Neural cell (in vitro differentiated cells): ENCODE measurements around the gene LPP. TPM values are rescaled to one million over a fixed set of nuclear protein-coding genes. Genes with fewer than 3 reads are reported as not detected.

Source experiments
- H2AFZ ChIP-seq: fragments of 200-600, 300-800 bp; sonication (generic), shearing (Covaris generic); 2 replicates; pipeline ENCODE4 v1.6.0; 2014; ENCODE audit warnings: low read depth, mild to moderate bottlenecking, antibody characterized with exemption, low read length, moderate library complexity
- H3F3A ChIP-seq: fragments of 200-600 bp; shearing (Covaris generic); 2 replicates; pipeline ENCODE4 v1.6.1; 2016; ENCODE audit warnings: mild to moderate bottlenecking, moderate library complexity, mixed read lengths, antibody characterized with exemption, low read length; ENCODE audit not compliant: insufficient read depth, poor library complexity, severe bottlenecking
- H3K27ac ChIP-seq: fragments of 200-600, 300-800 bp; sonication (generic), shearing (Covaris generic); 2 replicates; pipeline ENCODE4 v1.5.1; 2014; ENCODE audit warnings: mild to moderate bottlenecking, low read length, moderate library complexity
- H3K27me3 ChIP-seq: fragments of 300-800, 200-600 bp; sonication (generic), shearing (Covaris generic); 2 replicates; pipeline ENCODE4 v1.6.0; 2014; ENCODE audit warnings: mild to moderate bottlenecking, low read depth, low read length, moderate library complexity; ENCODE audit not compliant: insufficient read depth
- H3K36me3 ChIP-seq: fragments of 300-800, 200-600 bp; sonication (generic), shearing (Covaris generic); 2 replicates; pipeline ENCODE4 v1.5.1; 2014; ENCODE audit warnings: mild to moderate bottlenecking, antibody characterized with exemption, low read length, moderate library complexity; ENCODE audit not compliant: insufficient read depth
- H3K4me2 ChIP-seq: fragments of 300-800, 200-600 bp; sonication (generic), shearing (Covaris generic); 2 replicates; pipeline ENCODE4 v1.6.0; 2014; ENCODE audit warnings: mild to moderate bottlenecking, low read length
- H3K4me3 ChIP-seq: fragments of 300-800, 200-600 bp; sonication (generic), shearing (Covaris generic); 2 replicates; pipeline ENCODE4 v1.5.1; 2014; ENCODE audit warnings: mild to moderate bottlenecking, low read length, moderate library complexity
- H3K79me2 ChIP-seq: fragments of 200-600 bp; shearing (Covaris generic); replicated peaks from 2 replicates; pipeline ENCODE4 v1.6.0; 2014; ENCODE audit warnings: mild to moderate bottlenecking, low read length, moderate library complexity; ENCODE audit not compliant: insufficient read depth
- H3K9ac ChIP-seq: fragments of 300-800, 200-600 bp; sonication (generic), shearing (Covaris generic); 2 replicates; pipeline ENCODE4 v1.6.1; 2016; ENCODE audit warnings: mild to moderate bottlenecking, low read length, mixed read lengths
- H3K9me2 ChIP-seq: fragments of 200-600 bp; shearing (Covaris generic); 2 replicates; pipeline ENCODE4 v1.6.1; 2016; ENCODE audit warnings: mild to moderate bottlenecking, low read length, mixed read lengths; ENCODE audit not compliant: insufficient read depth
- H3K9me3 ChIP-seq: fragments of 200-600, 300-800 bp; sonication (generic), shearing (Covaris generic); 2 replicates; pipeline ENCODE4 v1.6.1; 2016; ENCODE audit warnings: mild to moderate bottlenecking, mixed run types, low read length, moderate library complexity, mixed read lengths
- H4K20me1 ChIP-seq: fragments of 200-600 bp; shearing (Covaris generic); 2 replicates; pipeline ENCODE4 v1.6.1; 2016; ENCODE audit warnings: mild to moderate bottlenecking, mixed run types; ENCODE audit not compliant: insufficient read depth
- EP300 ChIP-seq: fragments of 450-650 bp; conservative IDR thresholded peaks from 2 replicates; pipeline ENCODE4 v1.6.1; 2014; ENCODE audit warnings: antibody characterized with exemption, mild to moderate bottlenecking, moderate library complexity; ENCODE audit not compliant: poor library complexity, severe bottlenecking
- EZH2 ChIP-seq: fragments of 200-600, 300-800 bp; shearing (Covaris generic), sonication (generic); IDR thresholded peaks from 2 replicates; pipeline ENCODE4 v1.6.1; 2014; ENCODE audit warnings: antibody characterized with exemption, low read length, borderline replicate concordance, mild to moderate bottlenecking; ENCODE audit not compliant: insufficient read depth, poor library complexity, severe bottlenecking
- MXI1 ChIP-seq: fragments of 450-650 bp; conservative IDR thresholded peaks from 2 replicates; pipeline ENCODE4 v1.6.1; 2014; ENCODE audit warnings: antibody characterized with exemption, mild to moderate bottlenecking; ENCODE audit not compliant: poor library complexity, severe bottlenecking
- POLR2AphosphoS5 ChIP-seq: IDR thresholded peaks from 2 replicates; pipeline ENCODE4 v1.6.1; 2012
- RAD21 ChIP-seq: fragments of 450-650 bp; conservative IDR thresholded peaks from 2 replicates; pipeline ENCODE4 v1.6.1; 2014; ENCODE audit warnings: antibody characterized with exemption, mild to moderate bottlenecking, moderate library complexity
- SMC3 ChIP-seq: fragments of 450-650 bp; conservative IDR thresholded peaks from 2 replicates; pipeline ENCODE4 v1.6.1; 2014; ENCODE audit warnings: antibody characterized with exemption, mild to moderate bottlenecking, moderate library complexity; ENCODE audit not compliant: poor library complexity
- TAF1 ChIP-seq: IDR thresholded peaks from 2 replicates; pipeline ENCODE4 v1.6.1; 2012; ENCODE audit warnings: low read depth
- polyA plus RNA-seq: library from polyadenylated mRNA; depleted of rRNA; stranded (reverse); fragments of >200 nt; gene quantifications from 2 replicates; pipeline ENCODE4 v1.2.3, GENCODE V29; 2014
- TF ChIP-seq, protein P1 (sequence below): fragments of 450-650 bp; IDR thresholded peaks from 2 replicates; pipeline ENCODE4 v1.5.1; 2014; ENCODE audit warnings: antibody characterized with exemption, mild to moderate bottlenecking, moderate library complexity; ENCODE audit not compliant: poor library complexity, severe bottlenecking
- TF ChIP-seq, protein P2 (sequence below): IDR thresholded peaks from 2 replicates; pipeline ENCODE4 v1.6.1; 2012; ENCODE audit warnings: borderline replicate concordance

Gene LPP
- polyA plus RNA-seq, 1 donor from 2014 or later = 3.0 TPM

DNA sequence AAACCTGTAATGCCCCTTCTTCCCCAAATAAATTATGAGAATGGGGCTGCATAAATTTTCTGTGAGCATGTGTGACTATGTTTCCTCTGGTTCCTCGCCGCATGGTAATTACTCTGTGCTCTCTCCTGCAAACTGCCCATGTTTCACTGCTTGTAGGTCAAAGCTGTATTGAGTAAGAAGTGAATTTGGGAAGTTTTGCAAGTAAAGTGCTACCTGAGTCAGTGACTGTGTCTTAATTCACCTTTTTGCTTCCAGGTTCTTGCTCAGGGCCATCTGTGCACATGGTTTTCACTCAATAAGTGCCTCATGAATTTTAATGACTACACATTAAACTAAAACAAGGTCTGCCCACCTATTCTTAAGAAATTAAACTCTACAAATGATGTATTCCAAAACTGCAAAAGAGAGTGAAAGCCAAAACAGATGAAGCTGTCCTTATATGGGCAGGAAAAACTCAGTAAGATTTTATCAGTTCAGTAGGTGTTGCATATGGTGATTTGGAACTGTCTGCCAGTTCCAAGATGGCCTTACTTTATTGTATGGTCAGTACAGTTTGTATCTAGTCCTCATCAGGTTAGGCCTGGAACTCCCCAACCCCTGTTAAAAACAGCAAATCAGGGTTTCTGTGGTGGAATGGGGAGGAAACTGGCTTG, 100.0 kb downstream of the LPP start:
- Histone ChIP-seq H3F3A (no peaks in the 10 kb centered on the region), H3K27ac (no peak overlapping the region), H3K4me3 (no peak overlapping the region), H3K4me2 (no peak overlapping the region), H3K79me2 (no peaks in the 10 kb centered on the region), H3K9me2 (no peaks in the 10 kb centered on the region), H2AFZ (no peak overlapping the region), H3K36me3 (no peaks in the 10 kb centered on the region), H3K9ac (no peak overlapping the region), H3K27me3 (no peaks in the 10 kb centered on the region), H3K9me3 (no peaks in the 10 kb centered on the region), H4K20me1 (no peaks in the 10 kb centered on the region)
- TF ChIP-seq TAF1 (no peak), MXI1 (no peak), EZH2 (no peak), SMC3 (no peak), POLR2AphosphoS5 (no peak), RAD21 (no peak), EP300 (no peak)
- TF ChIP-seq, protein P1, sequence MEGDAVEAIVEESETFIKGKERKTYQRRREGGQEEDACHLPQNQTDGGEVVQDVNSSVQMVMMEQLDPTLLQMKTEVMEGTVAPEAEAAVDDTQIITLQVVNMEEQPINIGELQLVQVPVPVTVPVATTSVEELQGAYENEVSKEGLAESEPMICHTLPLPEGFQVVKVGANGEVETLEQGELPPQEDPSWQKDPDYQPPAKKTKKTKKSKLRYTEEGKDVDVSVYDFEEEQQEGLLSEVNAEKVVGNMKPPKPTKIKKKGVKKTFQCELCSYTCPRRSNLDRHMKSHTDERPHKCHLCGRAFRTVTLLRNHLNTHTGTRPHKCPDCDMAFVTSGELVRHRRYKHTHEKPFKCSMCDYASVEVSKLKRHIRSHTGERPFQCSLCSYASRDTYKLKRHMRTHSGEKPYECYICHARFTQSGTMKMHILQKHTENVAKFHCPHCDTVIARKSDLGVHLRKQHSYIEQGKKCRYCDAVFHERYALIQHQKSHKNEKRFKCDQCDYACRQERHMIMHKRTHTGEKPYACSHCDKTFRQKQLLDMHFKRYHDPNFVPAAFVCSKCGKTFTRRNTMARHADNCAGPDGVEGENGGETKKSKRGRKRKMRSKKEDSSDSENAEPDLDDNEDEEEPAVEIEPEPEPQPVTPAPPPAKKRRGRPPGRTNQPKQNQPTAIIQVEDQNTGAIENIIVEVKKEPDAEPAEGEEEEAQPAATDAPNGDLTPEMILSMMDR = no peak
- TF ChIP-seq, protein P2, sequence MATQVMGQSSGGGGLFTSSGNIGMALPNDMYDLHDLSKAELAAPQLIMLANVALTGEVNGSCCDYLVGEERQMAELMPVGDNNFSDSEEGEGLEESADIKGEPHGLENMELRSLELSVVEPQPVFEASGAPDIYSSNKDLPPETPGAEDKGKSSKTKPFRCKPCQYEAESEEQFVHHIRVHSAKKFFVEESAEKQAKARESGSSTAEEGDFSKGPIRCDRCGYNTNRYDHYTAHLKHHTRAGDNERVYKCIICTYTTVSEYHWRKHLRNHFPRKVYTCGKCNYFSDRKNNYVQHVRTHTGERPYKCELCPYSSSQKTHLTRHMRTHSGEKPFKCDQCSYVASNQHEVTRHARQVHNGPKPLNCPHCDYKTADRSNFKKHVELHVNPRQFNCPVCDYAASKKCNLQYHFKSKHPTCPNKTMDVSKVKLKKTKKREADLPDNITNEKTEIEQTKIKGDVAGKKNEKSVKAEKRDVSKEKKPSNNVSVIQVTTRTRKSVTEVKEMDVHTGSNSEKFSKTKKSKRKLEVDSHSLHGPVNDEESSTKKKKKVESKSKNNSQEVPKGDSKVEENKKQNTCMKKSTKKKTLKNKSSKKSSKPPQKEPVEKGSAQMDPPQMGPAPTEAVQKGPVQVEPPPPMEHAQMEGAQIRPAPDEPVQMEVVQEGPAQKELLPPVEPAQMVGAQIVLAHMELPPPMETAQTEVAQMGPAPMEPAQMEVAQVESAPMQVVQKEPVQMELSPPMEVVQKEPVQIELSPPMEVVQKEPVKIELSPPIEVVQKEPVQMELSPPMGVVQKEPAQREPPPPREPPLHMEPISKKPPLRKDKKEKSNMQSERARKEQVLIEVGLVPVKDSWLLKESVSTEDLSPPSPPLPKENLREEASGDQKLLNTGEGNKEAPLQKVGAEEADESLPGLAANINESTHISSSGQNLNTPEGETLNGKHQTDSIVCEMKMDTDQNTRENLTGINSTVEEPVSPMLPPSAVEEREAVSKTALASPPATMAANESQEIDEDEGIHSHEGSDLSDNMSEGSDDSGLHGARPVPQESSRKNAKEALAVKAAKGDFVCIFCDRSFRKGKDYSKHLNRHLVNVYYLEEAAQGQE = no peak

DNA sequence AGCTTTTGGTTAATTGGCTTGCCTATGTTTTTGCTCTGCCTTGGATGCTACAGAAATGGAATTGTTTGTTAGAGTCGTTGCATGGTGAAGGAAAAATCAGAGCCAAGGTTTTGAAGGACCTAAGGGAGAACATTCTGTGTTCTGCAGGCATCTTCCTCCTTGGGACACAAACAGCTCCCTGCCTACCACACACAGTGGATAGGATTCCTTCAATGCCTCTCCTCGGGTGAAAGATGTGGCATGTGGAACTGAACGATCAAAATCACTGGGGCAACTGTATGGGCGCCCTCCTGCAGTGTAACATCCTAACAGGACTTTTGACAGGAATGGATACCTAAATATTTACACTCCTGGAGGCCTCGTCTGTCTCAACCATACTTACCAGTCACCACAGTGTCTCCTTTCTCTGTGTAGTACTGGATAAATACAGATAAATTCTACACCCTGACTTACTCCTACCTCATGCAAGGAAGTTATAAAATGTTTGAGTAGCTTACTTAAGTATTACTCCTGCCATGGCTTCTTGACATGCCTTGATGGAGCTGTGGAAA, 100.6 kb downstream of the LPP start:
- no peak overlapping the region for H3K4me3 ChIP-seq
- TF ChIP-seq POLR2AphosphoS5 (no peak), SMC3 (no peak), MXI1 (no peak), TAF1 (no peak), EZH2 (no peak), EP300 (no peak), RAD21 (no peak)
- TF ChIP-seq, protein P1 = no peak
- TF ChIP-seq, protein P2 = no peak
- H3F3A ChIP-seq = no peaks in the 10 kb centered on the region
- no peaks in the 10 kb centered on the region for H3K9me3 ChIP-seq
- no peaks in the 10 kb centered on the region for H4K20me1 ChIP-seq
- H3K79me2 ChIP-seq = no peaks in the 10 kb centered on the region
- no peaks in the 10 kb centered on the region for H3K9me2 ChIP-seq
- no peak overlapping the region for H3K9ac ChIP-seq
- H3K27ac ChIP-seq = no peak overlapping the region
- H3K36me3 ChIP-seq = no peaks in the 10 kb centered on the region
- H3K27me3 ChIP-seq = no peaks in the 10 kb centered on the region
- H3K4me2 ChIP-seq = no peak overlapping the region
- H2AFZ ChIP-seq = no peak overlapping the region
